PC-9 (cell line): ENCODE data around the gene LGI1.

Experiments used
- CTCF ChIP-seq: fragments of 200-600 bp; sonication (generic); conservative IDR thresholded peaks from 2 replicates; pipeline ENCODE4 v1.6.1; 2017; ENCODE audit warnings: mixed run types, antibody characterized with exemption, mild to moderate bottlenecking, moderate library complexity
- EZH2 ChIP-seq: fragments of 200-600 bp; sonication (generic); IDR thresholded peaks from 2 replicates; pipeline ENCODE4 v1.8.0; 2017; ENCODE audit warnings: antibody characterized with exemption, low read depth

GRCh38 chr10:93711891-93712290 is 45.8 kb upstream of the LGI1 start:
- TF ChIP-seq CTCF (no peak), EZH2 (no peak)
